Activated CD4-positive, CD25-positive, alpha-beta regulatory T cell treated with anti-CD3 and anti-CD28 coated beads, Interleukin-2, amount 50 U/mL, for 16 hours (primary cell): ENCODE results near the gene EFNB2.

ENCODE experiments used
- DNase-seq: peaks from one replicate; pipeline ENCODE4 v3.0.0-alpha.2; 2020; ENCODE audit warnings: low read depth, low spot score

EFNB2 gene

GRCh38 chr13:106550570-106551135, 15.2 kb upstream of the EFNB2 start:
- DNase-seq: no peak

- no peak for DNase-seq
Measured at GRCh38 chr13:106548064-106548696, 12.7 kb upstream of the EFNB2 start.

GRCh38 chr13:106541826-106542225, 6.4 kb upstream of the EFNB2 start:
- DNase-seq: no peak

- DNase-seq: no peak
Measured at GRCh38 chr13:106540613-106541012, 5.2 kb upstream of the EFNB2 start.

GRCh38 chr13:106537521-106537920, 2.1 kb upstream of the EFNB2 start:
- no peak for DNase-seq

- DNase-seq: peak; percentile 76
Measured at GRCh38 chr13:106536244-106537034, 977 bp upstream of the EFNB2 start.

- no peak for DNase-seq
Measured at GRCh38 chr13:106534639-106535551, 567 bp downstream of the EFNB2 start.

GRCh38 chr13:106533943-106534638, 1.4 kb downstream of the EFNB2 start:
- no peak for DNase-seq

GRCh38 chr13:106533101-106533942, 2.1 kb downstream of the EFNB2 start:
- DNase-seq: no peak

- no peak for DNase-seq
Measured at GRCh38 chr13:106532111-106532929, 3.1 kb downstream of the EFNB2 start.

GRCh38 chr13:106530980-106531481, 4.4 kb downstream of the EFNB2 start:
- no peak for DNase-seq

- DNase-seq: no peak
Measured at GRCh38 chr13:106530171-106530851, 5.2 kb downstream of the EFNB2 start.

- no peak for DNase-seq
Measured at GRCh38 chr13:106529415-106530170, 5.9 kb downstream of the EFNB2 start.

GRCh38 chr13:106528718-106529414, 6.6 kb downstream of the EFNB2 start:
- DNase-seq: no peak

GRCh38 chr13:106527826-106528225, 7.6 kb downstream of the EFNB2 start:
- no peak for DNase-seq

GRCh38 chr13:106527445-106527801, 8.0 kb downstream of the EFNB2 start:
- no peak for DNase-seq

GRCh38 chr13:106526738-106527444, 8.6 kb downstream of the EFNB2 start:
- DNase-seq: no peak
